C1 segment of cervical spinal cord (tissue), 14 donors: Measurements from ENCODE around the gene FAM168A.
A peak's percentile ranks its signal among the peaks of the same experiment; 100 is the strongest.

ENCODE experiments used
- DNase-seq, 14 donors: peaks; one replicate each; lab custom pipeline; 2025; lab: John Stamatoyannopoulos, UW

Gene FAM168A

GRCh38 chr11:73556966-73557365 lies 40.9 kb downstream of the FAM168A start:
- no peak for DNase-seq

- DNase-seq: no peak
Observed at GRCh38 chr11:73555615-73556014, 42.3 kb downstream of the FAM168A start.

DNA sequence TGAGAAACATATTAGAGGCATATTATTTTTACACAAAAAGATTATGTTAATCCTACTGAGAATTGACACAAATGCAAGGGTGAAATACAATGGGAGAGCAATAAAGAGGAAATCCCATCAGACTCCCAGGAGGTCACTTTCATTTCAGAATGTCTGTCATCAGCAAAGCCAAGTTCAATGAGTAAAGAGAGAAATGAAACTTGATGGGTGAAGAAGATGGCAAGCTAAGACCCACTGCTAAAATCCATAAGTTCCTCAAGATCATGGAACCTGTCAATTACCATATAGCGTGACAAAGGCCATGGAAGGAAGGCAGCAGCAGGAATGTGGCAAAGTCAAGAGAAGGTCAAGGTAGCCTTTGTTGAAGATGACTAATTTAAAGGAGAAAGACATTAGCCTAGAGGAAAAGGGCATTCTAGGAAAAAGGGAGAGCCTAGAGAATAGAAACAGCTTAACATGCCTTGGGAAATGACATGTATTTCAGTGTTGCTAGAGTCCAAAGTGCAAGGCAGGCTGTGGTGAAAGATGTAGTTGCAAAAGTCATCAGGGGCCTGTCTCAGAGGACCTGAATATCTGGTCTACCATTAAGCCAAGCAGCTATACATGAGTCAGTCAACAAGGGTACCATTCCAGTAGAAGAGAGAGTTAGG lies 43.1 kb downstream of the FAM168A start:
- DNase-seq: no peak

DNA sequence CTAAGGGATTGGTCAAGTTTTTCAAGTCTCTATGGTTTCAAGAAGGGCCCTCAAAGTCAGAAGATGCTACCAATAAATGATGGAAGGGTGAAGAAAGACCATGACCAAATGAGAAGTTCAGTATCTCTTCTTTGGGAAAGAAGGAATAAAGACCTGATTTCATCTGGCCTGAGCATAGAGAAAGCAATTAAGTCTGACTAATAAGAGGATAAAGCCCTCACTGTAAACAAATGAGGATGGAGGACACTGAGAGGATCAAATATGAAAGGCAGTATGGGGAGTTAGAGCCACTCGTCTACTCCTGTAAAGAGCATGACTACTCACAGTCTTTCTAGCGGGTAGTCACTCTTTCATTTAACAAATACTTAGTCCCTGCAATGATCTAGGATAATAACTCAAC lies 44.6 kb downstream of the FAM168A start:
- DNase-seq: no peak

DNA sequence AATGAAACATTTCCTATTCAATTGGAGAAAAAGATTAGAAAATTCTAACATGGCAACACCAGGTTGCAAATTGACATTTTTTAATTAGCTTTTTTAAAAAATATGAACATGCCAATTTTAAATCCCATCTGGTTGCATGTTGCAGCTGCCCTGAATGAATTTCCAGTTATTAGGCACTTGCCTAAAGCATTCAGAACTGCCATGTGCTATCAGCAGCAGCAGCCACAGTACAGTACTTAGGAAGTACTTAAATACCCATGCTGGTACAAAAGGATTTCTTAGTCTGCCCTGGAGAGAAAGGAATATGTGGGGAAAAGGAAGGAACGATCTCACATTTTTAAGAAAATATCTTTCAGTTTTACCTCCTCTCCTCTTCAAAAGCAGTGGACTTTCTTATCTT lies 46.2 kb downstream of the FAM168A start:
- DNase-seq: no peak

DNA sequence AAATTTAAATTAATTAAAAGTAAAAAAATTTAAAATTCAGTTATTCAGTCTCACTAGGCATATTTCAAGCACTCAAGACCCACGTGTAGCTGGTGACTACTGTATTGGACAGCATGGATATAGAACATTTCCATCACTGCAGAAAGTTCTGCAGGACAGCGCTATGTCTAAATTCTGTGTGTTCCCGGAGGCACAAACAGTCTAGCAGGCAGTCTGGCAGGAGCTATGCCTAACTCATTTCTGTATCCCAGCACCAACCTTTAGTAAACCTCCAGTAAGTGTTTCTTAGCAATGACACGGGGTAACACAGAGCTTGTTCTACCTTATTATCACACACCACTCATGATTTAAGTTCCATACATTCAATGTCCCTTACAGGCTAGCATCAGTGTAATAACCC lies 48.5 kb downstream of the FAM168A start:
- DNase-seq: no peak

GRCh38 chr11:73547706-73548595 lies 50.0 kb downstream of the FAM168A start:
- DNase-seq: no peak

DNA sequence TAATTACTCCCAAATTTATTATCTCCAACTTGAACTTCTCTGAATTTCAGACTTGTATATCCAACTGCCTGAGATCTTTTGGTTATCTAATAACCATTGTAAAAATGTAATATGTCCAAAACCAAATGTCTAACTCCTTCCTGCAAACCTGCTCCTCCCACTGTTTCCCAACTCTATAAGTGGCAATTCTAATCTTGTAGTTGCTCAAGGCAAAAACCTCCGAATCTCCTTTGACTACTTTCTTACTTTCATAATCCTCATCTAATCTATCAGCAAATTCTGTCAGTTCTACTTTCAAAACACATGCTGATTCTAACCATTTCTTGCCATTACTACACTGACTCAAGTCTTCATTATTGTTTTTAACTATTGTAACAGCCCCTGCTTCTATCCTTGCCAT lies 55.7 kb downstream of the FAM168A start:
- no peak for DNase-seq

DNA sequence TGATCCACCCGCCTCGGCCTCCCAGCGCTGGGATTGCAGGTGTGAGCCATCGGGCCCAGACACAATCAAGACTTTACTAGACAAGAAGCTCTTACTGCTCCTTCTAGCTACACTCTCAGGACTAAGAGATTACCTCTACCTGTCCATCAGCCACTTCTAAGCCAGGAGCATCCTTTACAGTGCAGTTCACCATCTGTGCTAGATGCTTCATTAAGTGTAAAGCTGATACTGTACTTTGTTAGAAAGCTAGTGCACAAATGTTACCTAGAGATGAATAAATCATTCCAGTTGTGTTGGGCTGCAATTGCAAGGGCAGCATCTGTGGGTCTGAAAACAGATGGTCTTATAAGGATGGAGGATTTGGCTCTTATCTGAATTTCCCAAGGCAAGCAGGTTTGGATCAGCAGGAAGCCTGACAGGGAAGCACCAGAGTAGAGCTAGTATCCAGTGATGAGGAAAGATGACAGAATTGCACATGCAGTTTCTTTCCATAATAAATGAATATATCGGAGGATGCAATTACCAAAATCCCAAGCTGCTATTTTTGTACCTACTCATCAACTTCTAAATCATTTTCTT lies 58.3 kb downstream of the FAM168A start:
- peak in 1 of 14 donors; percentile 68 for DNase-seq

DNA sequence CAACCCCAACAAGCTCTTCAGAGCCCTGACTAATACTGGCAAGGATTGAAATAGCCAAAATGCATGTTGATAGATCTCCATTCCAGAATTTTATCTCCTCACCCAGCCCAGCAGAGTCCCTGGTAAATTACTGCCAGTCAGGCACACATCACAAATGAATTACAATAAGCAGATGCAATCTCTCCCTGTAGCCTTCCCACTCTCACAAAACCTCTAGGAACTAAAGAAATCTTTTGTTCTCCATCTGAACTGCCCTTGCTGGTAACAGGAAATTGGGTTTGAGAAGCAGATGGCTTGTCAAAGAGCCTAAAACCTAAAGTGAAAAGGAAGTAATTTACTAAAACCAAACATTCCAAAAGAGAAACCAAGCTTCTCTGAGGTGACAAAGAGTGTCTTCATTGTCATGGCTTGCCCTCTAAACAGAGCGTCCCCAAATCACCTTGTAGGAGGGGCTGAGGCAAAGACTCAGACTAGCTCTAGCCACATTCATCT lies 59.5 kb downstream of the FAM168A start:
- DNase-seq: peak in 2 of 14 donors; percentile 12 to 38

DNA sequence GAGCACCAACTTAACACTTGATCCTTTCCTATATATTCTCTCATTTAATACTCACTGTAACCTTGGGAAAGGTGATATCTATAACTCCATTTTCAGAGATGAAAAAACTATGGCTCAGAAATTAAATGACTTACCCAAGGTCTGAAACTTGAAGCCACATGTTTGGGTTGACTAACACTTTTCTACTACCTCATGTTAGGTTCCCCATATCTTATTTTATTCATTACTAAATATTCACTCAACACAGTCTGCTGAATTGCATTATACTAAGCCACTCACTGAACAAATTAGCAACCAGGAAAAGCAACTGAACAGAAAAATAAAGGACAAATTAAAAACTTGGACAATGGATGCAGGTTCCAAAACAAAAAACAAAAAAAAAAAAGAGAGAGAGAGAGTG lies 59.9 kb downstream of the FAM168A start:
- no peak for DNase-seq

DNA sequence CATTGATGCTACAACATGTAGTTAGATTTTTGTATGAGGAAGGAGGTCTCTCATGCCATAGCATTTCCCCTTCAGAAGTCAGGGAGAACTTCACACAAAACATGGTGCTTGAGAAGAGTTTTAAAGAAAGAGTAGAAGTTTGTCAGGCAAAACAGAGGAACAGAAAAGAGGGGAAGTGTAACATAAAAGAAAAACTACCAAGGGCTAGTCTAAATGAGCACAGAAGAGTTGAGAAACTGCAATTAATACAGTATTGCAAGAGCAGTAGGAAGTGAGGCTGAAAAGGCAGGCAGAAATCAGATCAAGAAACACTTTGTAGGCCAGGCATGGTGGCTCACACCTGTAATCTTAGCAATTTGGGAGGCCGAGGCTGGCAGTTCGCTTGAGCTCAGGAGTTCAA lies 61.0 kb downstream of the FAM168A start:
- no peak for DNase-seq

GRCh38 chr11:73532310-73532709 lies 65.6 kb downstream of the FAM168A start:
- no peak for DNase-seq

GRCh38 chr11:73531386-73531785 lies 66.5 kb downstream of the FAM168A start:
- no peak for DNase-seq

GRCh38 chr11:73530109-73530508 lies 67.8 kb downstream of the FAM168A start:
- no peak for DNase-seq

DNA sequence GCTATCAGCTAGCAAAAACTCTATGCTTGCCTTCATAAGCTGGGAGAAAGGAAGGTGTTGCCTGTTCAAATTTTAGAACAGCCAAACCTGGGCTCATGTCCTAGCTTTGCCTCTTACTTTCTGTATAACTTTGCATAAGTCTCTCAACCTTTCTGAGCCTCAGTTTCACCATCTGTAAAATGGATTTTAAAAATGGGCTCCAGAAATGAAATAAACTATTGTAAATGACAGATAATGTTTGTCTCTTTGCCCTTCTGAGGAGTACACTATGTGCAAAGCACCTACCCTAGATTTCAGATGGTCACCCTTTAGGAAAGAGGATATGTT lies 68.7 kb downstream of the FAM168A start:
- no peak for DNase-seq

DNA sequence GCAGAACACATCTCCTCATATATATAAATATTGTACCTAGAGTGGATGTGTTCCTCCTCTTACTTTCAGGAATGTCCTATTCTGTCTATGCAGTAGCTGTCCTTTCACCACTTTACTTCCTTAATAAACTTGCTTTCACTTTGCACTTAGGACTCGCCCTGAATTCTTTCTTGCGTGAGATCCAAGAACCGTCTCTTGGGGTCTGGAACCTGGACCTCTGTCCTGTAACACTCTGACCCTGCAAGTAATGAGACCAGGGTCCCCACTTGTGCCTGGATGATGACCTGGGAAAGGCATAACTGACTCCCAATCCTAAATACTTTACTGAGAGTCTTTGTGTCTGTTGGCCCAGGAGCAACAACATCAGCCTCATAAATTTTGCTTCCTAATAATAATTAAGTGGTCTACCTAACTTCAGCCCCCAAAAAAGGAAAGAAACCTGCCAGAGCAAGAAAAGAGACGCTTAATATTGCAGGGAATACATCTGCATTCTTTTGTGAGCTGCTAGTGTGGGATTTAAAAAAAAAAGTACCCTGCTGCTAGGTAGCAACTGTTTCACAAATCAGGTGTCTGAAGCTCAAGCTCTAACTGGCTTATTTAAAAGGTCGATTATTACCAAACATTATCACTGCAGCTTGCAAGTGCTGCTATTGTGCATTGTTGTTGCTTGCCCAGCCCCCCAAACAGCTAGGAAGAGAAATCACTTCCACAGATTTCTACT lies 69.3 kb downstream of the FAM168A start:
- DNase-seq: peak in 3 of 14 donors; percentile 4 to 10 (median 8)

DNA sequence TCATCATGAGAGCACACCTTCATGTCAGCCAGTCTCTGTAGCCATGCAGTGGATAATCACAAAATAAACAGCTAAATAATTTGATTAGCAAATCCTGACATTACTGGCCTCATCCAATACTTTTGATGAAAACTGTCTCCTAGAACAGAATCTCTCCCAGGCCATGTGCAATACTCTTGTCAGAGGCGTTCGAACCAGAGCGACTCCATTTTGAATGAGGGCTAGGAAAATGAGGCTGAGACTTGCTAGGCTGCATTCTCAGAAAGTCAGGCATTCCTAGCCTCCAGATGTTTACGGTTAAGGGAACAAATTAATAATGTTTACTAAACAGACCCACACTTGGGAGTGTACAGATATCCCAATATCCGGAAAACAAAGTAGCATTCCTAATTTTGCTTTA lies 69.9 kb downstream of the FAM168A start:
- no peak for DNase-seq

DNA sequence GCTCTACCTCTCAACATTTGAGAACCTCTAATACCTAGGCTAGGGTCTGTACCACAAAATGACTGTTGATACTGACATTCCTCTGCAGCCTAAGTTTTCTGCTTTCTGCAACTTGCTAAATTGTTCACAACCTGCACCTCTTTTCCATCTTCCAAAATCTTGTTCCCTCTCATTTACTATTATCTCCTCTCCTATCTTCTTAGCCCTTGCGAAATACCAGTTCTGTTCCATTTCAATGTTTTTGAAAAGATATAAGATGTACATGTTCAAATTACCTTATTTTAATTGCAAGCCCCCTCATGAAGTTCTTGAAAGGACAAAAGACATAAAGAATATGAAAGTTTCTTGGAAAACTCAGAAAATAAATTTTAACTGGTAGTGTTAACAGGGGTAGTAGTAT lies 72.3 kb downstream of the FAM168A start:
- no peak for DNase-seq

DNA sequence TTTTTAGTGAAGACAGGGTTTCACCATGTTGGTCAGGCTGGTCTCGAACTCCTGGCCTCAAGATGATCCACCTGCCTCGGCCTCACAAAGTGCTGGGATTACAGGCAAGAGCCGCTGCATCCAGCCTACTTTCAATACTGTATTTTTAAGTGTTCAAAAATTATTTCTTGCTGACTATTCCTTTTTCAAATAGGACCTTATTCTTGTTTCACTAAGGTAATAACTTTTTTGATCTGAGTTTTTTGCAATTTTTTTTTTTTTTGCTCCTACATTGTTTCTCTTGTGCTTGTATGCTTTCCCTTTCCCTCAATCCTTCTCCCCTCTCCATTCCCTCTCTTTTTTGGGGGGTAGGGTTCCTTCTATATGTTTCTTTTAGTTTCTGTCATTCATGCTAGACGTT lies 73.1 kb downstream of the FAM168A start:
- no peak for DNase-seq

DNA sequence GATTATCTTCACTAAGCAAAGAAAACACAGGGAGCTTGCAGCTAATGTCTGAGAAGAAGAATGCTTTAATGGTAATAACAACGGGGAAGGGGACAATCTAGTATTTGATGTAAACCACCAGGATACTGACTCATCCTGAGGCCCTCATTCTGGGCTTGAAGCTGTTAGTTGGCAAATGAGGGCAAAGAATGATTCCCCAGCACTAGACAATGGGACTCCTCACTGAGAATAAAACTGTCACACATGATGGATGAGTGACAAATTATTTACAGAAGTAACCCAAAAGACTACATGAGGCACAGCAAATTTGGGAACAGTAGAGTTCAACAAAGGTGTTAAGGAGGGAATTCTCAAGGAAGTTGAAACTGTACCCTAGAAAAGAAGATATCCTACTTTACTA lies 76.3 kb downstream of the FAM168A start:
- DNase-seq: peak in 2 of 14 donors; percentile 18 to 24
